Neuronal stem cell (in vitro differentiated cells): ENCODE measurements around the gene PLCB2.

Experiments
- DNase-seq: peaks from one replicate; pipeline ENCODE4 v3.0.0-alpha.2; 2013; ENCODE audit warnings: low spot score
- H2AFZ ChIP-seq: one replicate; pipeline ENCODE4 v1.6.1; 2013; ENCODE audit warnings: mild to moderate bottlenecking, low read length, inconsistent platforms
- H2AK5ac ChIP-seq: 2 replicates; pipeline ENCODE4 v1.6.1; 2013; ENCODE audit warnings: low read depth, mild to moderate bottlenecking, inconsistent platforms, low read length, moderate library complexity, mixed read lengths
- H2BK120ac ChIP-seq: 2 replicates; pipeline ENCODE4 v1.6.1; 2013; ENCODE audit warnings: low read depth, mild to moderate bottlenecking, inconsistent platforms, low read length, moderate library complexity, mixed read lengths
- H2BK12ac ChIP-seq: one replicate; pipeline ENCODE4 v1.6.1; 2013; ENCODE audit warnings: low read length, inconsistent platforms
- H2BK15ac ChIP-seq: 2 replicates; pipeline ENCODE4 v1.6.1; 2013; ENCODE audit warnings: mild to moderate bottlenecking, low read length, inconsistent platforms, mixed read lengths
- H2BK5ac ChIP-seq: one replicate; pipeline ENCODE4 v1.6.1; 2013; ENCODE audit warnings: inconsistent platforms, mild to moderate bottlenecking, low read length, moderate library complexity
- H3K14ac ChIP-seq: one replicate; pipeline ENCODE4 v1.6.1; 2013; ENCODE audit warnings: low read length, inconsistent platforms
- H3K18ac ChIP-seq: 2 replicates; pipeline ENCODE4 v1.6.1; 2013; ENCODE audit warnings: low read length, inconsistent platforms
- H3K23ac ChIP-seq: 2 replicates; pipeline ENCODE4 v1.6.1; 2013; ENCODE audit warnings: low read depth, mild to moderate bottlenecking, mixed read lengths, low read length, inconsistent platforms; ENCODE audit not compliant: poor library complexity
- H3K27ac ChIP-seq: replicated peaks from 3 replicates; pipeline ENCODE4 v1.5.1; 2013; ENCODE audit warnings: low read length, inconsistent platforms
- H3K27me3 ChIP-seq, 3 experiments: 2 replicates each; pipeline ENCODE4 v1.6.1; 2013; ENCODE audit warnings: low read length in 3 of 3, mild to moderate bottlenecking in 2 of 3, inconsistent platforms in 1 of 3, low read depth in 1 of 3, mixed read lengths in 1 of 3, moderate library complexity in 1 of 3; ENCODE audit not compliant: control insufficient read depth in 3 of 3, insufficient read depth in 3 of 3
- H3K36me3 ChIP-seq, 2 donors: replicated peaks in 1 of 2; 2 replicates each; pipeline ENCODE4 v1.6.1; 2013; ENCODE audit warnings: low read length in 2 of 2; ENCODE audit not compliant: control insufficient read depth in 2 of 2, insufficient read depth in 2 of 2
- H3K4ac ChIP-seq: 2 replicates; pipeline ENCODE4 v1.6.1; 2013; ENCODE audit warnings: inconsistent platforms, mild to moderate bottlenecking, low read length, moderate library complexity
- H3K4me1 ChIP-seq, 2 donors: 1 replicate in 1 of 2; 2 replicates in 1 of 2; pipeline ENCODE4 v1.6.1; 2013; ENCODE audit warnings: low read length in 2 of 2, low read depth in 1 of 2; ENCODE audit not compliant: control insufficient read depth in 2 of 2, insufficient read depth in 1 of 2
- H3K4me2 ChIP-seq: one replicate; pipeline ENCODE4 v1.6.1; 2013; ENCODE audit warnings: mild to moderate bottlenecking, low read length, inconsistent platforms; ENCODE audit not compliant: insufficient read depth, poor library complexity, severe bottlenecking
- H3K4me3 ChIP-seq, 2 donors: 2 replicates each; pipeline ENCODE4 v1.5.1; 2013; ENCODE audit warnings: low read length in 2 of 2, mild to moderate bottlenecking in 2 of 2, inconsistent platforms in 1 of 2, moderate library complexity in 1 of 2
- H3K79me1 ChIP-seq: one replicate; pipeline ENCODE4 v1.6.1; 2013; ENCODE audit warnings: low read depth, mild to moderate bottlenecking, inconsistent platforms, low read length, moderate library complexity
- H3K9ac ChIP-seq: one replicate; pipeline ENCODE4 v1.6.1; 2013; ENCODE audit warnings: mild to moderate bottlenecking, low read depth, low read length, inconsistent platforms; ENCODE audit not compliant: poor library complexity
- H3K9me3 ChIP-seq, 2 donors: replicated peaks in 1 of 2; 2 replicates each; pipeline versions ENCODE3 to v1.6.1; 2013; ENCODE audit warnings: low read length in 2 of 2, mild to moderate bottlenecking in 2 of 2, inconsistent platforms in 1 of 2, low read depth in 1 of 2, mixed read lengths in 1 of 2, moderate library complexity in 1 of 2; ENCODE audit not compliant: control insufficient read depth in 2 of 2, insufficient read depth in 1 of 2
- H4K8ac ChIP-seq: one replicate; pipeline ENCODE4 v1.6.1; 2013; ENCODE audit warnings: low read depth, mild to moderate bottlenecking, inconsistent platforms, low read length, moderate library complexity
- H4K91ac ChIP-seq: one replicate; pipeline ENCODE4 v1.6.1; 2013; ENCODE audit warnings: low read length, low read depth, mild to moderate bottlenecking, inconsistent platforms; ENCODE audit not compliant: poor library complexity
- WGBS, 2 donors: extraction: QIAGEN DNeasy Blood & Tissue Kit; methylation state at CpG; one replicate each; pipeline ENCODE4 v1.1.7; 2013; ENCODE audit warnings: missing lambda C conversion rate in 2 of 2, mixed read lengths in 1 of 2; ENCODE audit not compliant: insufficient read length in 2 of 2, insufficient replicate concordance in 1 of 2; ENCODE audit errors: extremely low coverage in 2 of 2; 5-methylcytosine and 5-hydroxymethylcytosine counted together

Gene PLCB2

GRCh38 chr15:40334541-40334940, 26.8 kb upstream of the PLCB2 start:
- no peak overlapping the region for H2BK15ac ChIP-seq
- no peak overlapping the region for H4K91ac ChIP-seq
- no peak overlapping the region for H3K9ac ChIP-seq
- DNase-seq = no peak
- H3K14ac ChIP-seq = no peak overlapping the region
- WGBS, 2 donors = no CpG with 5 or more reads among the region's 3 CpGs
- H3K36me3 ChIP-seq = no peaks in the 10 kb centered on the region
- no peaks in the 10 kb centered on the region for H3K79me1 ChIP-seq
- H3K18ac ChIP-seq = no peak overlapping the region
- H2BK12ac ChIP-seq = no peak overlapping the region
- H3K4me1 ChIP-seq = peaks cover 10 to 18% of the 10 kb centered on the region in 2 donors
- H2BK120ac ChIP-seq = no peak overlapping the region
- no peak overlapping the region for H3K23ac ChIP-seq
- H3K4me3 ChIP-seq = no peak overlapping the region
- peaks cover 0 to 7% (median 2%) of the 10 kb centered on the region in 3 experiments for H3K27me3 ChIP-seq
- peak overlapping the region; percentile 15 for H2AK5ac ChIP-seq
- H3K9me3 ChIP-seq = peaks cover 0 to under 1% of the 10 kb centered on the region in 2 donors
- peak overlapping the region; percentile 56 for H2AFZ ChIP-seq
- no peak overlapping the region for H3K4me2 ChIP-seq
- no peak overlapping the region for H2BK5ac ChIP-seq
- H4K8ac ChIP-seq = no peak overlapping the region
- no peak overlapping the region for H3K27ac ChIP-seq
- H3K4ac ChIP-seq = no peak overlapping the region

- H3K4me1 ChIP-seq = peaks cover 12 to 22% of the 10 kb centered on the region in 2 donors
- no peak overlapping the region for H3K14ac ChIP-seq
- H2BK12ac ChIP-seq = no peak overlapping the region
- peaks cover 0 to 5% (median 2%) of the 10 kb centered on the region in 3 experiments for H3K27me3 ChIP-seq
- no peak overlapping the region for H3K27ac ChIP-seq
- peaks cover 0 to 5% of the 10 kb centered on the region in 2 donors for H3K9me3 ChIP-seq
- H3K18ac ChIP-seq = no peak overlapping the region
- no peak overlapping the region for H3K4me2 ChIP-seq
- H2BK120ac ChIP-seq = no peak overlapping the region
- H3K23ac ChIP-seq = no peak overlapping the region
- H2AK5ac ChIP-seq = no peak overlapping the region
- no peak overlapping the region for H4K8ac ChIP-seq
- no peak overlapping the region for H3K4ac ChIP-seq
- no peak overlapping the region for H3K9ac ChIP-seq
- no peaks in the 10 kb centered on the region for H3K36me3 ChIP-seq
- no peak overlapping the region for H2BK5ac ChIP-seq
- H4K91ac ChIP-seq = no peak overlapping the region
- no peak overlapping the region for H3K4me3 ChIP-seq
- peak overlapping the region; percentile 56 for H2AFZ ChIP-seq
- H2BK15ac ChIP-seq = peak overlapping the region; percentile 18
- no CpG with 5 or more reads among the region's 12 CpGs for WGBS, 2 donors
- DNase-seq = no peak
- H3K79me1 ChIP-seq = no peaks in the 10 kb centered on the region
Observed at GRCh38 chr15:40333922-40334492, 26.3 kb upstream of the PLCB2 start.

GRCh38 chr15:40332113-40332781, 24.5 kb upstream of the PLCB2 start:
- Histone ChIP-seq H2BK15ac (no peak overlapping the region), H3K4ac (no peak overlapping the region), H2BK120ac (no peak overlapping the region), H3K9me3 (peaks cover 0 to 5% of the 10 kb centered on the region in 2 donors), H4K8ac (no peak overlapping the region), H3K4me1 (peaks cover 26 to 40% of the 10 kb centered on the region in 2 donors), H2BK12ac (no peak overlapping the region), H3K27ac (no peak overlapping the region), H3K4me3 (no peak overlapping the region), H3K79me1 (no peaks in the 10 kb centered on the region), H3K18ac (no peak overlapping the region), H2AFZ (no peak overlapping the region), H3K23ac (no peak overlapping the region), H2BK5ac (no peak overlapping the region), H2AK5ac (no peak overlapping the region), H3K27me3 (no peaks in the 10 kb centered on the region), H4K91ac (no peak overlapping the region), H3K9ac (no peak overlapping the region), H3K4me2 (no peak overlapping the region), H3K14ac (no peak overlapping the region), H3K36me3 (no peaks in the 10 kb centered on the region)
- no peak for DNase-seq
- WGBS, 2 donors = no CpG with 5 or more reads among the region's 8 CpGs

- Histone ChIP-seq H3K4me2 (no peak overlapping the region), H2AFZ (no peak overlapping the region), H4K8ac (no peak overlapping the region), H2AK5ac (no peak overlapping the region), H3K9ac (no peak overlapping the region), H2BK120ac (no peak overlapping the region), H3K14ac (no peak overlapping the region), H3K18ac (no peak overlapping the region), H3K9me3 (peaks cover 0 to 5% of the 10 kb centered on the region in 2 donors), H3K4me3 (no peak overlapping the region), H2BK15ac (no peak overlapping the region), H3K36me3 (no peaks in the 10 kb centered on the region), H3K23ac (no peak overlapping the region), H3K4me1 (peaks cover 32 to 46% of the 10 kb centered on the region in 2 donors), H2BK5ac (no peak overlapping the region), H3K27ac (no peak overlapping the region), H2BK12ac (no peak overlapping the region), H4K91ac (no peak overlapping the region), H3K27me3 (no peaks in the 10 kb centered on the region), H3K79me1 (no peaks in the 10 kb centered on the region), H3K4ac (no peak overlapping the region)
- no peak for DNase-seq
- no CpG with 5 or more reads among the region's 7 CpGs for WGBS, 2 donors
Observed at GRCh38 chr15:40331637-40332036, 23.9 kb upstream of the PLCB2 start.
